DOHH2 (cell line): ENCODE measurements around the gene DKKL1.
A peak's percentile ranks its signal among the peaks of the same experiment; 100 is the strongest.

ENCODE experiments used
- H3F3A ChIP-seq: fragments of 200-600 bp; sonication (generic), shearing (Covaris generic); 2 replicates; pipeline ENCODE4 v1.6.0; 2016; ENCODE audit warnings: antibody characterized with exemption, mild to moderate bottlenecking; ENCODE audit not compliant: control insufficient read depth, insufficient read depth
- H3K27ac ChIP-seq: fragments of 200-600 bp; sonication (generic); 2 replicates; pipeline ENCODE4 v1.5.1; 2014; ENCODE audit warnings: low read depth, mild to moderate bottlenecking, low read length, moderate library complexity
- H3K27me3 ChIP-seq: fragments of 200-600 bp; sonication (generic); 2 replicates; pipeline ENCODE4 v1.6.1; 2014; ENCODE audit warnings: mild to moderate bottlenecking, low read length, mixed read lengths; ENCODE audit not compliant: control insufficient read depth
- H3K36me3 ChIP-seq: fragments of 200-600 bp; sonication (generic); 2 replicates; pipeline ENCODE4 v1.6.1; 2014; ENCODE audit warnings: mild to moderate bottlenecking, low read length, moderate library complexity, mixed read lengths; ENCODE audit not compliant: control insufficient read depth
- H3K4me1 ChIP-seq: fragments of 200-600 bp; sonication (generic); 2 replicates; pipeline ENCODE4 v1.6.1; 2014; ENCODE audit warnings: mild to moderate bottlenecking, low read length, mixed read lengths; ENCODE audit not compliant: control insufficient read depth
- H3K4me2 ChIP-seq: fragments of 200-600 bp; sonication (generic); 2 replicates; pipeline ENCODE4 v1.6.0; 2014; ENCODE audit warnings: mild to moderate bottlenecking, low read length, moderate library complexity
- H3K4me3 ChIP-seq: fragments of 200-600 bp; sonication (generic); 2 replicates; pipeline ENCODE4 v1.5.1; 2014; ENCODE audit warnings: mild to moderate bottlenecking, low read length, mixed read lengths
- H3K79me2 ChIP-seq: fragments of 200-600 bp; sonication (generic); 2 replicates; pipeline ENCODE4 v1.6.1; 2014; ENCODE audit warnings: mild to moderate bottlenecking, low read length, mixed read lengths; ENCODE audit not compliant: control insufficient read depth
- H3K9me2 ChIP-seq: fragments of 200-600 bp; sonication (generic); replicated peaks from 2 replicates; pipeline ENCODE4 v1.6.1; 2014; ENCODE audit warnings: mild to moderate bottlenecking, low read length, mixed read lengths; ENCODE audit not compliant: control insufficient read depth
- H3K9me3 ChIP-seq: fragments of 200-600 bp; sonication (generic); 2 replicates; pipeline ENCODE4 v1.6.1; 2014; ENCODE audit warnings: antibody characterized with exemption, low read length, mixed read lengths; ENCODE audit not compliant: control insufficient read depth, insufficient read depth
- H4K20me1 ChIP-seq: fragments of 200-600 bp; sonication (generic); 2 replicates; pipeline ENCODE4 v1.6.0; 2014; ENCODE audit warnings: low read depth, mild to moderate bottlenecking, antibody characterized with exemption, low read length, moderate library complexity; ENCODE audit not compliant: control insufficient read depth, insufficient read depth
- EZH2phosphoT487 ChIP-seq: fragments of 200-600 bp; sonication (generic); IDR thresholded peaks from 2 replicates; pipeline ENCODE4 v1.6.1; 2017; ENCODE audit warnings: borderline replicate concordance, mild to moderate bottlenecking, antibody characterized with exemption, low read length, moderate library complexity, mixed read lengths
- TF ChIP-seq, protein P1 (sequence below): fragments of 200-600 bp; sonication (generic); IDR thresholded peaks from one replicate; pipeline ENCODE4 v1.5.1; 2014; ENCODE audit warnings: antibody characterized with exemption, mild to moderate bottlenecking, low read depth, low read length; ENCODE audit not compliant: poor library complexity, severe bottlenecking

DKKL1 gene

DNA sequence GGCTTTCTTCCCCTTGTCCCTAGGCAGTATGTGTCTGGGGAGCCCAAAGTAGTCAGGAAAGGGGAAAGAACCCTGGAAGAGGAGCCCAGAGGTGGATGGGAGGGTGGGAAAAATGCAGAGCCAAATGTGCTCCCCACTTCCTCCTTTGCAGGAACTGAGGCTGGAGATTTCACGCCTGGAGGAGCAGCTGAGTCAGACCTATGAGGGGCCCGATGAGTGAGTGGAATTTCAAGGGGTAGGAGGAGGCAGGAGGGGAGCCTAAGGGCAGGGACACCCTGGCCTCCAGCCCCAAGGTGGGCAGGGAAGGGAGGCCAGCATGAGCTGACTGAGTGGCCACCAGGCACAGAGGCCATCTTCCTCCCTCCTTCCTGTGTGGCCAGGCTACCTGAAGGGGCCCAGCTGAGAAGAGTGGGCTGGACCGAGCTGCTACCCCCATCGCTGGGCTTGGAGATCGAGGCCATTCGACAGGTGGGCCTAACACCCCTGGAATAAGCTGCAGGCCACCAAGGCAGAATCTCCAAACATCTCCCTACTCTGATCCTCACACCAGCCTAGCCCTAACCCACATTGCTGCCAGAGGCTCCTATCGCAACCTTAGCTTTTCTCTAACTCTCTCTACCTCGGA lies 45.3 kb downstream of the DKKL1 start:
- H3K9me2 ChIP-seq = no peaks in the 10 kb centered on the region
- TF ChIP-seq EZH2phosphoT487 = no peak
- TF ChIP-seq, protein P1, sequence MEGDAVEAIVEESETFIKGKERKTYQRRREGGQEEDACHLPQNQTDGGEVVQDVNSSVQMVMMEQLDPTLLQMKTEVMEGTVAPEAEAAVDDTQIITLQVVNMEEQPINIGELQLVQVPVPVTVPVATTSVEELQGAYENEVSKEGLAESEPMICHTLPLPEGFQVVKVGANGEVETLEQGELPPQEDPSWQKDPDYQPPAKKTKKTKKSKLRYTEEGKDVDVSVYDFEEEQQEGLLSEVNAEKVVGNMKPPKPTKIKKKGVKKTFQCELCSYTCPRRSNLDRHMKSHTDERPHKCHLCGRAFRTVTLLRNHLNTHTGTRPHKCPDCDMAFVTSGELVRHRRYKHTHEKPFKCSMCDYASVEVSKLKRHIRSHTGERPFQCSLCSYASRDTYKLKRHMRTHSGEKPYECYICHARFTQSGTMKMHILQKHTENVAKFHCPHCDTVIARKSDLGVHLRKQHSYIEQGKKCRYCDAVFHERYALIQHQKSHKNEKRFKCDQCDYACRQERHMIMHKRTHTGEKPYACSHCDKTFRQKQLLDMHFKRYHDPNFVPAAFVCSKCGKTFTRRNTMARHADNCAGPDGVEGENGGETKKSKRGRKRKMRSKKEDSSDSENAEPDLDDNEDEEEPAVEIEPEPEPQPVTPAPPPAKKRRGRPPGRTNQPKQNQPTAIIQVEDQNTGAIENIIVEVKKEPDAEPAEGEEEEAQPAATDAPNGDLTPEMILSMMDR = no peak
- peaks cover 61% of the 10 kb centered on the region for H3K4me1 ChIP-seq
- H3K79me2 ChIP-seq = no peaks in the 10 kb centered on the region
- H3K36me3 ChIP-seq = no peaks in the 10 kb centered on the region
- H3K4me2 ChIP-seq = peak overlapping the region; percentile 94
- no peaks in the 10 kb centered on the region for H3K27me3 ChIP-seq
- peak overlapping the region; percentile 72 for H3K27ac ChIP-seq
- no peaks in the 10 kb centered on the region for H3K9me3 ChIP-seq
- H3K4me3 ChIP-seq = peak overlapping the region; percentile 71
- H3F3A ChIP-seq = peaks cover 19% of the 10 kb centered on the region; the same call in 1 of the 2 replicates
- H4K20me1 ChIP-seq = no peaks in the 10 kb centered on the region

DNA sequence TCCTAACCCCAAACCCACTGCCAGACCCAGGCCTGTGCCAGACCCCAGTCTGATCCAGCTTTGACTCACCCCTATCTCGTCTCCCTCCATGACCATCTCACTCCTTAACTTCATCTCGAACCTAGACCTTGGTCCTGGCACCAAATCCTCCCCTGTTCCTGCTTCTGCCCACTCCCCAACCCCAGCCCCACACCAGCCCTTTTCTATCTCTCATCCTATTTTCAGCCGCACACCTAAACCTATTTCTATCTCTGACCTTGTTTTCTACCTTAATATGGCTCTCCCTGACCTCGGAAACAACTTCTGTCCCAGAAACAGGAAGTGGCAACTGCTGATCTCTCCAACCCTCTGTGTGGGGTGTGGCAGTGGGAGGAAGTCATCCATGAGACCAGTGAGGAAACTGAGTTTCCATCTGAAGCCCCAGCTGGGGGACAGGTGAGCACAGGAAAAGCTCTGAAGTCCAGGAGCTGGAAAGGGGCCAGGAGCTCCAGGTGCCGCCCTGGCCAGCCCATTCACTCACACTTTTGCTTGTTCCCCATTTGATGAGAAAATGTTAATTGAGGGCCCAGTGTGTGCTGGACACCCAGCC lies 45.9 kb downstream of the DKKL1 start:
- Histone ChIP-seq H3K9me2 (no peaks in the 10 kb centered on the region), H4K20me1 (no peaks in the 10 kb centered on the region), H3K79me2 (no peaks in the 10 kb centered on the region), H3K9me3 (no peaks in the 10 kb centered on the region), H3K4me2 (peak overlapping the region; percentile 94), H3F3A (peaks cover 19% of the 10 kb centered on the region; the same call in 1 of the 2 replicates), H3K27ac (peak overlapping the region; percentile 72), H3K36me3 (no peaks in the 10 kb centered on the region), H3K27me3 (no peaks in the 10 kb centered on the region), H3K4me3 (peak overlapping the region; percentile 71), H3K4me1 (peaks cover 56% of the 10 kb centered on the region)
- no peak for TF ChIP-seq EZH2phosphoT487
- TF ChIP-seq, protein P1 = no peak

DNA sequence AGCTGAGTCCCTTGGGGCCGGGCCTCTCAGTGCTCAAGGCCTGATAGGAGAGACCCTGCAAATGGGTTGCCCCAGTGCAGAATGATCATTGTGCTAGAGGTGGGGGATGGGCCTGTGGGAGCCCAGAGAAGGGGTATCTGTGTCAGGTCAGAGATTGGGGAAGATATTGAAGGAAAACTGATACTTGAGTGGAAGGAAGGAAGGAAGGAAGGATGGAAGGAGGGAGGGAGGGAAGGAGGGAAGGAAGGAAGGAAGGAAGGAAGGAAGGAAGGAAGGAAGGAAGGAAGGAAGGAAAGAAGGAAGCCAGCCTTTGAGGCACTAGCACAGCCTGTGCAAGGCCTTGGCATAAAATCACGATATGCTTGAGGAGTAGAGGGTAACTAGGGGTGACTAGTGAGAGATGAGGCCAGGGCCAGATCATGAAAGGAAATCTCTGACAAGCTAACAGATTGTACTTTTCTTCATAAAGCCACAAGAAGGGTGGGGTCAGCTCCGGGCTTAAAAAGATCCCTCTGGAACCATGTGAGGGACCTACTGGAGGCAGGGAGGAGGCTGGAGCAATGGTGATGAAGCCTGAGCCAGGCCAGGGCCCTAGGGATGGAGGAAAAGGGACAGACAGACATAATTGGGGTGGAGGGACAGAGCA lies 48.1 kb downstream of the DKKL1 start:
- H3K9me3 ChIP-seq = no peaks in the 10 kb centered on the region
- H3K79me2 ChIP-seq = no peaks in the 10 kb centered on the region
- no peaks in the 10 kb centered on the region for H4K20me1 ChIP-seq
- H3K36me3 ChIP-seq = no peaks in the 10 kb centered on the region
- H3K4me2 ChIP-seq = peak overlapping the region; percentile 5; the same call in 1 of the 2 replicates
- no peaks in the 10 kb centered on the region for H3K9me2 ChIP-seq
- H3F3A ChIP-seq = peaks cover 19% of the 10 kb centered on the region; the same call in 1 of the 2 replicates
- TF ChIP-seq, protein P1 = no peak
- TF ChIP-seq EZH2phosphoT487 = no peak
- H3K4me3 ChIP-seq = no peak overlapping the region
- H3K27me3 ChIP-seq = no peaks in the 10 kb centered on the region
- no peak overlapping the region for H3K27ac ChIP-seq
- H3K4me1 ChIP-seq = peaks cover 73% of the 10 kb centered on the region
